Skeletal muscle satellite cell (primary cell): ENCODE results near the gene GGT6. TPM values are rescaled to one million over a fixed set of nuclear protein-coding genes. Genes with fewer than 3 reads are reported as not detected.
"Not testable (repeated sequence)": the region's sequence is repeated elsewhere in the genome, so short reads cannot be mapped to it uniquely, and the experiment has no call there.

Experiments
- H3K27me3 ChIP-seq: 2 replicates; pipeline ENCODE4 v1.7.0; 2013; ENCODE audit warnings: low read length; ENCODE audit not compliant: control insufficient read depth, insufficient read depth
- H3K36me3 ChIP-seq: 2 replicates; pipeline ENCODE4 v1.7.0; 2013; ENCODE audit warnings: mild to moderate bottlenecking, control low read depth, low read length; ENCODE audit not compliant: insufficient read depth
- H3K4me1 ChIP-seq: 2 replicates; pipeline ENCODE4 v1.7.0; 2013; ENCODE audit warnings: low read length; ENCODE audit not compliant: control insufficient read depth, insufficient read depth
- H3K4me2 ChIP-seq: 2 replicates; pipeline ENCODE4 v1.7.0; 2013; ENCODE audit warnings: mild to moderate bottlenecking, low read length
- H3K4me3 ChIP-seq: 2 replicates; pipeline ENCODE4 v1.7.0; 2013; ENCODE audit warnings: low read length
- H3K9ac ChIP-seq: 2 replicates; pipeline ENCODE4 v1.7.0; 2013; ENCODE audit warnings: mild to moderate bottlenecking, low read depth, low read length, moderate library complexity
- H3K9me3 ChIP-seq: replicated peaks from 2 replicates; pipeline ENCODE4 v1.7.0; 2013; ENCODE audit warnings: mild to moderate bottlenecking, control low read depth, low read length
- total RNA-seq: library from RNA; depleted of rRNA; stranded (reverse); fragments of >200 nt; gene quantifications from 2 replicates; pipeline ENCODE4 v1.2.3, GENCODE V29; 2012; rRNA removed

Gene GGT6
- total RNA-seq, result not detected in 2 replicates

GRCh38 chr17:4560421-4560820 is at the start of gene GGT6:
TSS of gene GGT6 (minus strand) at chr17:4560577. CDS start at chr17:4560521, 56 bp downstream.
- no peaks in the 10 kb centered on the region for H3K9me3 ChIP-seq
- peaks cover 18% of the 10 kb centered on the region for H3K27me3 ChIP-seq
- H3K36me3 ChIP-seq, result no peaks in the 10 kb centered on the region
- H3K9ac ChIP-seq, result no peak within 1 kb of the TSS
- H3K4me3 ChIP-seq, result no peak within 1 kb of the TSS
- H3K4me1 ChIP-seq, result peaks cover 6% of the 10 kb centered on the region
- H3K4me2 ChIP-seq, result no peak within 1 kb of the TSS

- H3K4me1 ChIP-seq, result no peaks in the 10 kb centered on the region
- no peak overlapping the region for H3K4me2 ChIP-seq
- no peaks in the 10 kb centered on the region for H3K36me3 ChIP-seq
- peaks cover 43% of the 10 kb centered on the region for H3K27me3 ChIP-seq
- no peak overlapping the region for H3K4me3 ChIP-seq
- no peaks in the 10 kb centered on the region for H3K9me3 ChIP-seq
- no peak overlapping the region for H3K9ac ChIP-seq
Measured at GRCh38 chr17:4610162-4610561, 49.8 kb upstream of the GGT6 start.

- Histone ChIP-seq H3K36me3 (no peaks in the 10 kb centered on the region), H3K4me1 (no peaks in the 10 kb centered on the region), H3K27me3 (peaks cover 44% of the 10 kb centered on the region), H3K9ac (no peak overlapping the region), H3K9me3 (no peaks in the 10 kb centered on the region), H3K4me2 (no peak overlapping the region), H3K4me3 (no peak overlapping the region)
Measured at GRCh38 chr17:4609761-4610160, 49.4 kb upstream of the GGT6 start.

GRCh38 chr17:4607773-4608187 is 47.4 kb upstream of the GGT6 start:
- Histone ChIP-seq H3K36me3 (no peaks in the 10 kb centered on the region), H3K4me3 (no peak overlapping the region)

GRCh38 chr17:4607261-4607741 is 46.9 kb upstream of the GGT6 start:
- no peaks in the 10 kb centered on the region for H3K9me3 ChIP-seq
- peaks cover 61% of the 10 kb centered on the region for H3K27me3 ChIP-seq
- no peak overlapping the region for H3K4me2 ChIP-seq
- H3K36me3 ChIP-seq, result no peaks in the 10 kb centered on the region
- H3K4me1 ChIP-seq, result no peaks in the 10 kb centered on the region
- no peak overlapping the region for H3K9ac ChIP-seq
- H3K4me3 ChIP-seq, result no peak overlapping the region

More at GRCh38 chr17:4607773-4608187, 47.4 kb upstream of the GGT6 start:
- Histone ChIP-seq H3K27me3 (peaks cover 58% of the 10 kb centered on the region), H3K9me3 (no peaks in the 10 kb centered on the region), H3K4me2 (no peak overlapping the region), H3K9ac (no peak overlapping the region), H3K4me1 (no peaks in the 10 kb centered on the region)

GRCh38 chr17:4605826-4606225 is 45.4 kb upstream of the GGT6 start:
- Histone ChIP-seq H3K27me3 (peaks cover 67% of the 10 kb centered on the region), H3K9ac (no peak overlapping the region), H3K4me3 (no peak overlapping the region), H3K36me3 (no peaks in the 10 kb centered on the region), H3K9me3 (no peaks in the 10 kb centered on the region), H3K4me1 (no peaks in the 10 kb centered on the region), H3K4me2 (no peak overlapping the region)

GRCh38 chr17:4604736-4605135 is 44.4 kb upstream of the GGT6 start:
- H3K4me2 ChIP-seq, H3K9me3 ChIP-seq, H3K36me3 ChIP-seq, H3K4me1 ChIP-seq, H3K4me3 ChIP-seq, H3K9ac ChIP-seq: not testable (repeated sequence)
- peaks cover 67% of the 10 kb centered on the region for H3K27me3 ChIP-seq

- no peaks in the 10 kb centered on the region for H3K4me1 ChIP-seq
- H3K27me3 ChIP-seq, result peaks cover 67% of the 10 kb centered on the region
- no peaks in the 10 kb centered on the region for H3K9me3 ChIP-seq
- H3K36me3 ChIP-seq, result no peaks in the 10 kb centered on the region
- H3K9ac ChIP-seq, result no peak overlapping the region
- no peak overlapping the region for H3K4me3 ChIP-seq
- H3K4me2 ChIP-seq, result no peak overlapping the region
Measured at GRCh38 chr17:4604111-4604644, 43.8 kb upstream of the GGT6 start.

- H3K27me3 ChIP-seq, result peaks cover 61% of the 10 kb centered on the region
- H3K9me3 ChIP-seq, result no peaks in the 10 kb centered on the region
- H3K4me3 ChIP-seq, result no peak overlapping the region
- no peaks in the 10 kb centered on the region for H3K36me3 ChIP-seq
- H3K4me1 ChIP-seq, result no peaks in the 10 kb centered on the region
- no peak overlapping the region for H3K4me2 ChIP-seq
- no peak overlapping the region for H3K9ac ChIP-seq
Measured at GRCh38 chr17:4602041-4602440, 41.7 kb upstream of the GGT6 start.

GRCh38 chr17:4601326-4601725 is 40.9 kb upstream of the GGT6 start:
- H3K9me3 ChIP-seq, result no peaks in the 10 kb centered on the region
- peaks cover 58% of the 10 kb centered on the region for H3K27me3 ChIP-seq
- no peak overlapping the region for H3K4me3 ChIP-seq
- H3K4me2 ChIP-seq, result no peak overlapping the region
- H3K9ac ChIP-seq, result no peak overlapping the region
- no peaks in the 10 kb centered on the region for H3K4me1 ChIP-seq
- H3K36me3 ChIP-seq, result no peaks in the 10 kb centered on the region

GRCh38 chr17:4600563-4600962 is 40.2 kb upstream of the GGT6 start:
- Histone ChIP-seq H3K27me3 (peaks cover 59% of the 10 kb centered on the region), H3K36me3 (no peaks in the 10 kb centered on the region), H3K9ac (no peak overlapping the region), H3K9me3 (no peaks in the 10 kb centered on the region), H3K4me3 (no peak overlapping the region), H3K4me2 (no peak overlapping the region), H3K4me1 (no peaks in the 10 kb centered on the region)

- H3K9ac ChIP-seq, result no peak overlapping the region
- H3K27me3 ChIP-seq, result peaks cover 63% of the 10 kb centered on the region
- H3K4me3 ChIP-seq, result no peak overlapping the region
- no peaks in the 10 kb centered on the region for H3K4me1 ChIP-seq
- H3K9me3 ChIP-seq, result no peaks in the 10 kb centered on the region
- H3K4me2 ChIP-seq, result no peak overlapping the region
- H3K36me3 ChIP-seq, result no peaks in the 10 kb centered on the region
Measured at GRCh38 chr17:4599505-4600281, 39.3 kb upstream of the GGT6 start.
